GM19395 (cell line): Measurements from ENCODE around the gene IL12RB1.

Experiments
- ATAC-seq: cut with Tn5 transposase; IDR thresholded peaks from one replicate; pipeline ENCODE4 v1.9.1; 2021; ENCODE audit warnings: mild to moderate bottlenecking, moderate library complexity; ENCODE audit not compliant: unreplicated experiment

Gene IL12RB1

GRCh38 chr19:18086590-18087138 lies at the start of gene IL12RB1:
Gene IL12RB1 (minus strand): TSS chr19:18086934. CDS start chr19:18086823, 111 bp downstream.
- no peak for ATAC-seq

GRCh38 chr19:18135712-18136584 lies 49.2 kb upstream of the IL12RB1 start:
- no peak for ATAC-seq

- ATAC-seq: no peak
Measured at GRCh38 chr19:18131841-18132596, 45.3 kb upstream of the IL12RB1 start.

- ATAC-seq: no peak
Measured at GRCh38 chr19:18130523-18131242, 43.9 kb upstream of the IL12RB1 start.

GRCh38 chr19:18128805-18129204 lies 42.1 kb upstream of the IL12RB1 start:
- no peak for ATAC-seq

- no peak for ATAC-seq
Measured at GRCh38 chr19:18128044-18128443, 41.3 kb upstream of the IL12RB1 start.

GRCh38 chr19:18126097-18126496 lies 39.4 kb upstream of the IL12RB1 start:
- ATAC-seq: no peak

GRCh38 chr19:18123819-18124218 lies 37.1 kb upstream of the IL12RB1 start:
- ATAC-seq: no peak

- ATAC-seq: no peak
Measured at GRCh38 chr19:18122860-18123795, 36.4 kb upstream of the IL12RB1 start.

GRCh38 chr19:18122424-18122823 lies 35.7 kb upstream of the IL12RB1 start:
- no peak for ATAC-seq

- no peak for ATAC-seq
Measured at GRCh38 chr19:18121166-18121565, 34.4 kb upstream of the IL12RB1 start.

- no peak for ATAC-seq
Measured at GRCh38 chr19:18120127-18120526, 33.4 kb upstream of the IL12RB1 start.

GRCh38 chr19:18119717-18120105 lies 33.0 kb upstream of the IL12RB1 start:
- no peak for ATAC-seq

GRCh38 chr19:18119013-18119716 lies 32.4 kb upstream of the IL12RB1 start:
- no peak for ATAC-seq

- no peak for ATAC-seq
Measured at GRCh38 chr19:18118420-18119012, 31.8 kb upstream of the IL12RB1 start.

- ATAC-seq: peak; percentile 73
Measured at GRCh38 chr19:18117692-18118378, 31.1 kb upstream of the IL12RB1 start.

- peak; percentile 11 for ATAC-seq
Measured at GRCh38 chr19:18117364-18117691, 30.6 kb upstream of the IL12RB1 start.

GRCh38 chr19:18114483-18114882 lies 27.7 kb upstream of the IL12RB1 start:
- no peak for ATAC-seq
